T1000 (cell line): ENCODE results near the gene ACVR1B.

Experiments used
- DNase-seq: peaks from one replicate; lab custom pipeline; 2025; ENCODE audit warnings: mixed read lengths; lab: John Stamatoyannopoulos, UW

The ACVR1B gene

GRCh38 chr12:52044292-52044983 is 92.9 kb downstream of the ACVR1B start:
- DNase-seq = no peak

GRCh38 chr12:52045794-52046199 is 94.3 kb downstream of the ACVR1B start:
- no peak for DNase-seq
